SU-DHL-6 (cell line): Measurements from ENCODE around the gene FGF1.

ENCODE experiments used
- H2AFZ ChIP-seq: fragments of 200-600 bp; sonication (generic); 2 replicates; pipeline ENCODE4 v1.6.1; 2014; ENCODE audit warnings: low read depth, mild to moderate bottlenecking, moderate library complexity, mixed read lengths, antibody characterized with exemption, low read length; ENCODE audit not compliant: severe bottlenecking
- H3F3A ChIP-seq: fragments of 200-600 bp; shearing (Covaris generic); 2 replicates; pipeline ENCODE4 v1.6.0; 2016; ENCODE audit warnings: antibody characterized with exemption, mild to moderate bottlenecking; ENCODE audit not compliant: insufficient read depth
- H3K27ac ChIP-seq: fragments of 200-600 bp; sonication (generic); 2 replicates; pipeline ENCODE4 v1.5.1; 2016; ENCODE audit warnings: low read depth, mild to moderate bottlenecking, low read length, moderate library complexity, mixed read lengths
- H3K27me3 ChIP-seq: fragments of 200-600 bp; sonication (generic), shearing (Covaris generic); 2 replicates; pipeline ENCODE4 v1.6.0; 2014; ENCODE audit warnings: mild to moderate bottlenecking, low read length
- H3K36me3 ChIP-seq: fragments of 200-600 bp; sonication (generic); 2 replicates; pipeline ENCODE4 v1.6.1; 2014; ENCODE audit warnings: mild to moderate bottlenecking, low read length, mixed read lengths
- H3K4me2 ChIP-seq: fragments of 300-600, 200-600 bp; shearing (Covaris generic), sonication (generic); 2 replicates; pipeline ENCODE4 v1.6.0; 2014; ENCODE audit warnings: low read length, low read depth, mild to moderate bottlenecking; ENCODE audit not compliant: poor library complexity, severe bottlenecking
- H3K4me3 ChIP-seq: fragments of 200-600 bp; sonication (generic); 2 replicates; pipeline ENCODE4 v1.5.1; 2014; ENCODE audit warnings: antibody characterized with exemption, low read length, mild to moderate bottlenecking, mixed read lengths; ENCODE audit not compliant: insufficient read depth, poor library complexity, severe bottlenecking
- H3K79me2 ChIP-seq: fragments of 200-600 bp; sonication (generic); 2 replicates; pipeline ENCODE4 v1.6.1; 2014; ENCODE audit warnings: mild to moderate bottlenecking, low read length, moderate library complexity; ENCODE audit not compliant: insufficient read depth
- H3K9ac ChIP-seq: fragments of 200-600 bp; sonication (generic); 2 replicates; pipeline ENCODE4 v1.7.0; 2014; ENCODE audit warnings: mild to moderate bottlenecking, low read length
- H3K9me2 ChIP-seq: fragments of 200-600 bp; sonication (generic); replicated peaks from 2 replicates; pipeline ENCODE4 v1.6.1; 2014; ENCODE audit warnings: low read length; ENCODE audit not compliant: insufficient read depth
- H3K9me3 ChIP-seq: fragments of 200-600 bp; sonication (generic); 2 replicates; pipeline ENCODE4 v1.6.1; 2014; ENCODE audit warnings: low read length, mixed read lengths; ENCODE audit not compliant: insufficient read depth
- H4K20me1 ChIP-seq: fragments of 200-600 bp; sonication (generic); 2 replicates; pipeline ENCODE4 v1.6.1; 2014; ENCODE audit warnings: low read depth, mild to moderate bottlenecking, antibody characterized with exemption, low read length, moderate library complexity, mixed read lengths
- CTCF ChIP-seq: fragments of 200-600 bp; sonication (generic); IDR thresholded peaks from one replicate; pipeline ENCODE4 v1.5.1; 2017; ENCODE audit warnings: antibody characterized with exemption, mild to moderate bottlenecking, low read length, moderate library complexity; ENCODE audit not compliant: insufficient read depth, poor library complexity, severe bottlenecking
- EZH2phosphoT487 ChIP-seq: fragments of 200-600 bp; sonication (generic), shearing (Covaris generic); conservative IDR thresholded peaks from 2 replicates; pipeline ENCODE4 v1.6.1; 2018; ENCODE audit warnings: mild to moderate bottlenecking, antibody characterized with exemption, low read length, moderate library complexity, mixed read lengths

FGF1 gene

DNA sequence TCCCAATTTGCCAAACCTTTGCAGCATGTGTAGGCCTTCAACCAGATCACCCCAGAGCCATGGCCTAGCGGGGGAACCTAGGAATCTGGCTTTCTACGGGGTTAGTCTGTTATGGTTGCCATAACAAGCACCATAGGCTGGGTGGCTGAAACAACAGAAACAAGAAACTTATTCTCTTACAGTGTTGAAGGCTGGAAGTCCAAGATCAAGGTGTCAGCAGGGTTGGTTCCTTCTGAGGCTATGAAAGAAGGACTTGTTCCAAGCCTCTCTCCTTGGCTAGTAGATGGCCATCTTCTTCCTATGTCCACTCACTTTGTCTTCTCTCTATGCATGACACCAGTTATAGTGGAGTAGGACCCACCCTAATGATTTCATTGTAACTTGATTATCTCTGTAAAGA lies 6.1 kb downstream of the FGF1 start:
- H3K9ac ChIP-seq = no peak overlapping the region
- no peak overlapping the region for H3K4me3 ChIP-seq
- no peaks in the 10 kb centered on the region for H3K36me3 ChIP-seq
- H3K4me2 ChIP-seq = no peak overlapping the region
- no peaks in the 10 kb centered on the region for H3K27me3 ChIP-seq
- TF ChIP-seq CTCF (no peak), EZH2phosphoT487 (no peak)
- no peaks in the 10 kb centered on the region for H3F3A ChIP-seq
- no peaks in the 10 kb centered on the region for H4K20me1 ChIP-seq
- H3K9me2 ChIP-seq = no peaks in the 10 kb centered on the region
- no peaks in the 10 kb centered on the region for H3K9me3 ChIP-seq
- no peak overlapping the region for H3K27ac ChIP-seq
- no peak overlapping the region for H2AFZ ChIP-seq
- no peaks in the 10 kb centered on the region for H3K79me2 ChIP-seq

DNA sequence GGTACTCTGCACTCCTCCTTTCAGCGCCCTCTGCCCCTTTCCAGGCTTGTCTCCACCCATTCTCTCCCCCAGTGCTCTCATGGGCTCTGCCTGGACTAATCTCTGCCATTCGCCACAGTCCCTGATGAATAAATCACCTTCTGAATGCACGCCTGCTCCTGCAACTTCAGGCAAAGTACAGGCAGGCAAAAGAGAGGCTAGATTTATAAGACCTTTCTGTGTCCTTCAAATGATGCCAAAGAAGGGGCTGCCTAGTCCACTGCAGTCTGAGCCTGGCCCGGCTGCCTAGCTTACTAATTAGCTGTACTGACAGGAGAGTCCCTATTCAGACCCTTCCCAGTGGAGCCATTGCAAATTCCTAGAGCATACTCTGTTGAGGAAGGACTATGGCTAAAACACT lies 7.4 kb downstream of the FGF1 start:
- H3F3A ChIP-seq = no peaks in the 10 kb centered on the region
- no peaks in the 10 kb centered on the region for H3K36me3 ChIP-seq
- no peaks in the 10 kb centered on the region for H3K9me3 ChIP-seq
- no peaks in the 10 kb centered on the region for H3K79me2 ChIP-seq
- TF ChIP-seq CTCF = no peak
- TF ChIP-seq EZH2phosphoT487 = no peak
- H3K9ac ChIP-seq = no peak overlapping the region
- H3K27me3 ChIP-seq = no peaks in the 10 kb centered on the region
- no peak overlapping the region for H2AFZ ChIP-seq
- no peaks in the 10 kb centered on the region for H4K20me1 ChIP-seq
- H3K27ac ChIP-seq = no peak overlapping the region
- no peak overlapping the region for H3K4me3 ChIP-seq
- no peaks in the 10 kb centered on the region for H3K9me2 ChIP-seq
- no peak overlapping the region for H3K4me2 ChIP-seq

- Histone ChIP-seq H3K27ac (no peak overlapping the region), H3K79me2 (no peaks in the 10 kb centered on the region), H3K4me3 (no peak overlapping the region), H3K9me2 (no peaks in the 10 kb centered on the region), H3K9me3 (no peaks in the 10 kb centered on the region), H3K27me3 (no peaks in the 10 kb centered on the region), H3F3A (no peaks in the 10 kb centered on the region), H2AFZ (no peak overlapping the region), H3K9ac (no peak overlapping the region), H3K36me3 (no peaks in the 10 kb centered on the region), H3K4me2 (no peak overlapping the region), H4K20me1 (no peaks in the 10 kb centered on the region)
- TF ChIP-seq EZH2phosphoT487 (no peak), CTCF (no peak)
Measured at GRCh38 chr5:142677198-142677597, 8.7 kb downstream of the FGF1 start.

DNA sequence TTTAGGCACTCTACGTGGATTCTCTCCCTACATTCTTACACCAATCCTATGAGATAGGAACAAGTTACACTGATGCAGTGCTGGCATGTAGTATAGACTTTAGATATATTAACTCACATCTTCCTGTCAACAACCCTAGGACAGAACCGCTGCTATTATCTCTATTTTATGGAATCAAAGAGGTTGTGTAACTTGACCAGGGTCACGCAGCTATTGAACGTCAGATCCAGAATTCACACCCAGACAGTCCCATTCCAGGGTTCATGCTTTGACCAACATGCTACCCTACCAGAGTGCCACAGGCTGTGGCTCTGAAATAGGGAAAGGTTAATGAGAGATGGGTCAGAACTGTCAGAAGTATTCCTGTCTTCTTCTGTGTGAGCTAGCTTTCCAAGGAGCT lies 9.6 kb downstream of the FGF1 start:
- no peak for TF ChIP-seq EZH2phosphoT487
- no peak for TF ChIP-seq CTCF
- no peaks in the 10 kb centered on the region for H3K9me2 ChIP-seq
- H3K4me3 ChIP-seq = no peak overlapping the region
- H3F3A ChIP-seq = no peaks in the 10 kb centered on the region
- no peaks in the 10 kb centered on the region for H3K79me2 ChIP-seq
- no peaks in the 10 kb centered on the region for H4K20me1 ChIP-seq
- no peaks in the 10 kb centered on the region for H3K27me3 ChIP-seq
- no peaks in the 10 kb centered on the region for H3K9me3 ChIP-seq
- no peak overlapping the region for H3K9ac ChIP-seq
- H3K4me2 ChIP-seq = no peak overlapping the region
- no peaks in the 10 kb centered on the region for H3K36me3 ChIP-seq
- no peak overlapping the region for H3K27ac ChIP-seq
- no peak overlapping the region for H2AFZ ChIP-seq
